GM21360 (cell line): Measurements from ENCODE around the gene HELB.

Experiments used
- ATAC-seq: cut with Tn5 transposase; IDR thresholded peaks from one replicate; pipeline ENCODE4 v1.9.1; 2021; ENCODE audit warnings: mild to moderate bottlenecking, moderate library complexity; ENCODE audit not compliant: unreplicated experiment

HELB gene

DNA sequence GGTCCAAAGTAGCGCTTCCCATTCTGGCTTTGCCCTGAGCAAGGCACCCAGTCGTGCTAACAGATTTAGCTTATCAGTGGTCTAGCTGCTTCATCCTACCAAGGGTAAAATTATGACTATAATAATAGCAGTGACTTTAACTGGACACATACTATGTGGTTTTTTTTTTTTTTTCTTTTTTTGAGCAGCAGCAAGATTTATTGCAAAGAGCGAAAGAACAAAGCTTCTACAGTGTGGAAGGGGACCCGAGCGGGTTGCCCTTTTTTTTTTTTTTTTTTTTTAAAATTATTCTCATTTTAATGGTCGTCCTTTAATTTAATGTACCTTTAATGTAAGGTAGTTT is 505 bp downstream of the HELB start:
- no peak for ATAC-seq

DNA sequence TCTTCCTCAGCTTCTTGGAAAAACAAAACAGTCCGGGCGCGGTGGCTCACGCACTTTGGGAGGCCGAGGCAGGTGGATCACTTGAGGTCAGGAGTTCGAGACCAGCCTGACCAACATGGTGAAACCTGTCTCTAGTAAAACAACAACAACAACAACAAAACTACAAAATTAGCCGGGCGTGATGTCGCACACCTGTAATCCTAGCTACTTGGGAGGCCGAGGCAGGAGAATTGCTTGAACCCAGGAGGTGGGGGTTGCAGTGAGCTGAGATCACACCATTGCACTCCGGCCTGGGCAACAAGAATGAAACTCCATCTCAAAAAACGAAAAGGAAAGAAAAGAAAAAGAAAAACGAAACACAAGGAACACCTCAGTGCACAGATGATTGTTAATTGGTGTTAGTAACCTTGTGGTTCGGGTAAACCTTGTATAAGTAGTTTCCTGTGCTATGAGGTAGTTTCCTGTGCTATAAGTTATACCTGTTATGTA is 1.1 kb downstream of the HELB start:
- ATAC-seq: peak; percentile 38

DNA sequence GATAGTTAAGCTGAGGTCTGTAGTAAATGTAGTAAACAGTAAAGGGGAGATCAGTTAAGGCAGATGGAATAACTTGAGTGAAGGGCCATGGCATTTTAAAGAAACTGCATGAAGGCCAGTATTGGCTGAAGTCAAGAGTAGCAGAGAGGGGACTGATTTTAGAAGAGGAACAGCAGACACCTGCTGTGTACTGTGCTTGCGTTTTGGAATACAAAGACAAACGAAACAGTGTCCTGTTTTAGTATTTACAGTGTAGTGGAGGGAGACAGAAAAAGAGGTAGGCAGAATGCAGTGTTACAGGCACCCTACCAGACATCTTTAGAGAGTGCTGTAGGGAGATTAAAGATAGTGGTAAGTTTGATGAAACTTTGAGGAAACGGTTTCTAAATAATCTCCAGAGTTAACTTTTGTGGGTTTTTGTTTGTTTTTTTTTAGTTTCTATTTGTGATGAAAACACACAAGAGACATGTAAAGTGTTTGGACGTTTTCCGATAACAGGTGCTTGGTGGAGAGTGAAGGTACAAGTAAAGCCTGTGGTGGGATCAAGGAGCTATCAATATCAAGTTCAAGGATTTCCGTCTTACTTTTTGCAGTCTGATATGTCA is 2.1 kb downstream of the HELB start:
- no peak for ATAC-seq

DNA sequence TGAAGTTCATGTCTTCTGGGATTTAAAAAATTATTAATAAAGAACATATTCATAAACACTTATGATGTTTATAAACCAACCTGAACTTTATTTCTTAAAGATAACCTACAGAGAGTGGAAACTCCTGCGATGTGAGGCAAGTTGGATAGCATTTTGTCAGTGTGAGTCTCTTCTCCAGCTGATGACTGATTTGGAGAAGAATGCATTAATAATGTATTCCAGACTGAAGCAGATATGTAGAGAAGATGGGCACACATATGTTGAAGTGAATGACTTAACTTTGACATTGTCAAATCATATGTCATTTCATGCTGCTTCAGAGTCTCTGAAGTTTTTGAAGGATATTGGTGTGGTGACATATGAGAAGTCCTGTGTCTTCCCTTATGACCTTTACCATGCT is 7.3 kb downstream of the HELB start:
- no peak for ATAC-seq

DNA sequence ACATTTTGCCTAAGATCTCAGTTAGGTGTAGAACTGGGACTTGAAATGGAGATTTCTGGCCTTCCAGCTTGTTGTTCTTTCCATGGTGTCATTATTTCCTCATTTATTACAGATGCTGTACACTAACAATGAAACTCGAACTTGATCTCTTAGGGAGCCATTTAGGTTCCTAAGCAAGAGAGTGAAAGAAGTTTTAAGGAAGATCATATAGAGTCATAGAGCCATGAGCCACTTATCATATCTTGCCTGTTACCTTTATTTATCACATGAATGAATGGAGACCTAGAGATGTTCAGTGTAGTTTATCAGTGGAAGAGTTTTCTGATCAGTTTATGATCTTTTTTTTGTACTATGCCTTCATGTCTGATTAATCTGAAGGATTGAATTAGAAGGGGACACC is 9.9 kb downstream of the HELB start:
- no peak for ATAC-seq

DNA sequence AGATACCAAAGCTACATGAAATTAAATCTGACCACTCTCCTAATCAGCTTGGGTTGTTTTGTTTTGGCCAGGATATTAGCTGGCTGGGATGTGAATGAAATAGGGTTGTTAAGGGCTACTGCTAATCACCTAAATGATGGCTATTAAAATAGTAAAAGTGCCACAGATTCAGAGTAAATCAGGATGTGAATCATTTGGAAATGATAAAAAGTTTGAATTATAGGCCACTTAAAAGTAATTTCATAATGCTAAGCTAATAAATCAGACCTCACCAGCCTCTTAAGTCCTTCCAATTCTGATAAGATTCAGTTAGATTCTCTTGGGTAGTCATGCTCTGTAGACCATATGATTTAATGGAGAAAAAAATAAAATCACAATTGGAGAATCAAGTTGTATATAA is 12.0 kb downstream of the HELB start:
- ATAC-seq: no peak

DNA sequence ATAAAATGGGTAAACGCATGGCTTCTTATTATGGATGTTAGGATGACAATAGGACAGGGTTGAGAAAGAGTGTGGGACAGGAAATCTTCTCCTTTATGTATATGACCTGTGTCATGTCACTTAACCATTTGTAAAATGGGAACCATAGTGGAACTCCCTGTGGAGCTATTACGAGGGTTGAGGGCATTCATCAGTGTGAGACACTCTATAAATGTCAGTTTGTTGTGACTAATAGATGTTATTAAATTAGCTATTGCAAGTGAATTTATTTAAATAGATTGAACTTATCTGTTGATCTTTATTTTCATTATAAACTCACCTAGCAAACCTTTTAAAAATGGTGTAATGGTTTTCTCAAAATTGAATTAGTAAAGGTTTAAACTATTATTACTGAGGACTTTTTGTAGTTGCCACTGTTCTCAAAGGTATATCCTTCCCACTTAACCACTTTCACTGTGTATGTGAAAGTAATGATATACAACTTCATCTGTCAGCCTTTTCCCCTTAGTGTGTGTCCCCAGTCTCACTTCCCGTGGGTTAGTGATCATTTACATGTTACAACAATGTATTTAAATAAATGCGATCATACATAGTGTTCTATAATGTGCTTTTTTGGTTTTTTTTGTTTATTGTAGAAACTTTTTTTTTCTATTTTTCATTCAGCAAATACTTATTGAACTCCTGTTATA is 17.1 kb downstream of the HELB start:
- ATAC-seq: no peak

DNA sequence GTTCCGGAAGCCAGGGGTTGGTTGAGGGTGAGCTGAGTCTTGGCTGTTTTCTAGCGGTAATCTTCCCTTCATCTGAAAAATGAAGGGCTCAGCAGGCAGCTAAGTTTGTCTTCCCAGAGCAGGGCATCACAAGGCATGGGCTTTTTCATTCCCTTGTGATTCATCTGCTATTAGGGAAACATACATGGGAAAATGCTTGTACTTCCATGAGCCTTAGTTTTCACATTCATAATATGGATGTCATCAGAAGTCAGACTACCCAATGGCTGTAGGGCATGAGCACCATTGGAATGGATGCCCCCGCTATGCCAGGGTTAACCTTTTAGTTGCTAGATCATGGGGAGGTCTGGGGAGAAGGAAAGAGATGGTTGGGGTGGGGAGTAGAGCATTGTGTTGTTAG is 18.7 kb downstream of the HELB start:
- ATAC-seq: no peak

DNA sequence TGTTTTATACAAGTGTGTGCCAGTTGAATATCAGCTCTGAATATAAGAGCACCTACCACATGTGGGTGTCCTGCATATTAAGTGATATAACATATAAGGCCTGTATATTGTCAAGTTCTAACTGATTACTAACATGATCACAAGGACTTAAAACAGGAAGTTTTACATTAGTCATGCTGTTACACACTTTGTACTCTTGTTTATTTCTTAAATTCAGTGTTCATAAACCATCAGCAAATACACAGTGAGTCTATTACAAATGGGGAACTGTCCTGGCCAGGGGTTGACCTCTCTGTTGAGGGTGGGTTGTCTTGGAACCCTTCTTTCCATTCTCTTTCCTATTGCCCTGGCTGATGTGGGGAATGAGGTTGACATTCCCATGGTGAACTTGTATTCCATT is 19.1 kb downstream of the HELB start:
- no peak for ATAC-seq

DNA sequence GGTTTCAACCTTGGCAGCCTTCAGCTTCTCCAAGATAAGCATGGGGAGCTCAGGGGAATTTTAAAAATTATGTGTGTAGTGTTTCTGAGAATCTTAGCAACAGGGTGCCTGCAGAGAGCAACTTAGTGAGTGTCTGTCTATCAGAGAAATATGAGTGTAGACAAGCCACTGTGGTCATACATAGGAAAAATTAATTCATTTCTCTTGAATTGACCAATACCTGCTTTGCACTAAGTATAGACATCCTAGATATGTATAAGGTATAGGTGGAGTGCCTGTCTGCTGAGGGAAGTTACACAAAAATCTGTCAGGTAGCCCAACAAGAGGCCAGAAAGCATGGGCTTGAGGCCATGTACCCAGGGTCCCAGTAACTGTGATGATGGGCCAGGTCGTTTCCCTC is 20.7 kb downstream of the HELB start:
- no peak for ATAC-seq

DNA sequence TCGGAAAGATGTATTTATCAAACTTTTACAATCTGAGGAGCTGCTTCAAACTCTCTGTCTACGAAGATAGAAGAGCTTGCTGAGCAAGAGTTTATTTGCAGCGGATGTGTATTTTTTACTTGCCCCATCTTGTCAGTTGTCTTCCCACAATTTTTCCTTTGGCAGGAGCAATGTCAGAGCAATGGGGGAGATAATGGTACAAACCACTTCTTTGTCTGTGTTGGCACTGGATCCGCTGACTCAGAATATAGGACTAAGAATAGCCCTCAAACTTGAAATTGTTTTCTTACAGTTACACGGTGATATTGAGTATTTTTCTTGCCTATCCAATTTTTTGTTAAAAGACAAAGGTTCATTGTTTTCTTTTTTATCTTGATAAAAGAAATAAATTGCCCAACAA is 27.6 kb downstream of the HELB start:
- no peak for ATAC-seq

DNA sequence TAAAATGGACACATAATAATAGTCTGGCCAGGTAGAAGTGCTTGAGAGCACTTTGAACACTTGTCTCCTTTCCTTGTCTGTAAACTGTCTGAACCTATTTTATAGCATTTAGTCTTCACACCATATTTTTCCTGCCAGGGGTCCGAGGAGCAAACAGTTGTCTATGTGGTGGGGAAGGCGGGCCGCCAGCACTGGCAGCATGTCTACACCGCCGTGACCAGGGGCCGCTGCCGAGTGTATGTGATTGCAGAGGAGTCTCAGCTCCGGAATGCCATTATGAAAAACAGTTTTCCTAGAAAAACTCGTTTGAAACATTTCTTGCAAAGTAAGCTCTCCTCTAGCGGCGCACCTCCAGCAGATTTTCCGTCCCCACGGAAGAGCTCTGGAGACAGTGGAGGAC is 28.7 kb downstream of the HELB start:
- no peak for ATAC-seq

DNA sequence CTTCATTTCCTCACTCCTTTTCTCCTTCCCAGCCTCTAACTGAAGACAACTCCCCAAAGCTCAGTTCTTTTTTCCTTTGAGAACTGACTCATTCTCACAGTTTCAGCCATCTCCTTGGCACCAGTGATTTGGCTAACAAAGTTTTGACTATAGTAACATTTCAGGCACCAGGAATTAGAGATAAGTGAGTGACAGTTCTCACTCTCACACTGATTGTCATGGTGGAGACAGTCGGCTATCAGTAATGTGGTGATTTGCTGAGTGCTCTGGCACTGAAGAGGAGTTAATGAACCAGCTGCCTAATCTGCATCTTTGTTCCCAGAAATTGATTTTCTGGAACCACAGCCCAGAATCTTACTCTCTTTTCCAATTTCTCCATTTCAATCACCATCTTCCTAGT is 29.5 kb downstream of the HELB start:
- no peak for ATAC-seq

DNA sequence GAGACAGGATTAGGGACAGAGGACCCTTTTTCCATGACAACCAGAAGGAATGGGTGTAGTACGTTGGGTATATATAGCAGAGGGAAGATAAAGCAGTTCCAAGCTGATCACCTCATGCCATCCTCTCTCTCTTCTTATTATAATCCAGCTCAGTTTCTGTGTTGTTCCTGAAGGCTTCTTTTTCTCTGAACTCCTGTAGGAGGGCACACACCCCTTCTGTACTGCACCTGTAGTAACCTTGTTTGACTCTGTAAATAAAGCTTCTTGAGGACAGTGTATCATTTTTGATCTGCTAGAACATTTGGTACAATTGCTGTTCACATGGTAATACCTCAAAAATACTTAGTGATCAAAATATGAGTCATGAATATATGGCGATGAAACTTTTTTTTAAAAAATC is 33.5 kb downstream of the HELB start:
- no peak for ATAC-seq

DNA sequence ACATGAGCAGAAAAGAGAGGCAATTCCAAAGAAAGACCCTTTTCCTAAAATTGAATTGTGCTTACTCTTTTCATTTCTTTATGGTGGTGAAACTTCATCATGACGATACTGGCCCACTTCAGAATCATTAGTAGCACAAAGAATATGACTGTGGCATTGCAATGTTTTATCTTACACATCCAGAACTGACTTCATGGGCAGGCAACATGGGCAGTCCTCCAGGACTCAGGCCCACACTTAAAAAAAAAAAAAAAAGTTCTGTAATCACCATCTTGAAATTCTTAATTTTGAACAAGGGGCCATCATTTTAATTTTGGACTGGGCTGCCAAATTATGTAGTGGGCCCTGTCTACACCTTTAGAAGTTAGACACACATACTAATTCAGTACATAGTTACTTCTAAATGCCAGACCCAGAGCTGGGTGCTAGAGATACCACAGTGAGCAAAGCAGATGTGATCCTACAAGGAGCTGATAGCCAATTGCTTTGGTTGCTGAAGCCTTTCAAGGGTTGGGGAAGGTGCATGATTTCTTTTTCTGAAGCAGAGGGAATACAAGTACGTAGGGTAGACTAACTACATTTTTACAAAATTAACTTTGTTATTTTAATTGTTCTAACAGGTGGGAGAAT is 35.2 kb downstream of the HELB start:
- no peak for ATAC-seq

DNA sequence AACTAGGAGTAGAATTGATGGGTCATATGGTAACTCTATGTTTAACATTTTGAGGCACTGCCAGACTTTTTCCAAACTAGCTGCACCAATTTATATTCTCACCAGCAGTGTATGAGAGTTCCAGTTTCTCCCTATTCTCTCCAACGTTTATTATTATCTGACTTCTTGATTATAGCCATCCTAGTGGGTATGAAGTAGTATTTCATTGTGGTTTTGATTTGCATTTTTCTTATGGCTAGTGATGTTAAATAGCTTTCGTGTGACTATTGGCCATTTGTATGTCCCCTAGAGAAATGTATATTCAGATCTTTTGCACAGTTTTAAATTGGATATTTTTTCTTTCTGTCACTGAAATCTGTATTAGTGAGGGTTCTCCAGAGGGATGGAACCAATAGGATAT is 37.8 kb downstream of the HELB start:
- no peak for ATAC-seq

DNA sequence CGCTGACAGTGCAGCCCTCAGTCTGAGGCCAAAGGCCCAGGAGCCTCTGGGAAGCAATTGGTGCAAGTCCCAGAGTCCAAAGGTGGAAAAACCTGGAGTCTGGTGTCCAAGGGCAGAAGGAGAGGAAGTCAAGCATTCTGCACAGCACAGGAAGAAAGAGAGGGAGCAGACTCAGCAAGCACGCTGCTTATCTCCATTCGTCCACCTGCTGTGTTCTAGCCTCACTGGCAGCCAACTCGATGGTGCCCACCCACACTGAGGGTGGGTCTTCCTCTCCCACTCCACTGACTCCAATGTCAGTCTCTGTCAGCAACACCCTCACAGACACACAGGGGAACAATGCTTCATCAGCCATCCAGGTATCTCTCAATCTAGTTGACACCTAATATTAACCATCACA is 38.8 kb downstream of the HELB start:
- no peak for ATAC-seq

DNA sequence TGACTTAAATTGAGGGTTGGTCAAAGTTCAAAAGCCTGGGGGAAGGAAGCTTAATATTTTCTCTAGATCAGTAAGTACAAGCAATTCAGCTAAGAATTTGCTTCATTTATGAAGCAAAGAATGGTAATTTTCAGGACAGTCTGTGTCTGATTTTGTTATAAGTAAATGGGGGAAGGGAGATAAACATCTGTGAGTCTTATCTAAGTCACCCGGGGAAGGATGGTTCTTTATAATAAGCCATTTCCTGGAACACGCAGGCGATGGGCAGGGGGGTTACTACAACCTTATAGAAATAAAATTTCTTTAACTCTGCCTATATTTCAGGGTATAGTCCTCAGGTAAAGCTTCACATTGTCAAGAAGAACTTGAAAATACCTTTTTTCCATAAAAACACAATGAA is 42.9 kb downstream of the HELB start:
- ATAC-seq: no peak

DNA sequence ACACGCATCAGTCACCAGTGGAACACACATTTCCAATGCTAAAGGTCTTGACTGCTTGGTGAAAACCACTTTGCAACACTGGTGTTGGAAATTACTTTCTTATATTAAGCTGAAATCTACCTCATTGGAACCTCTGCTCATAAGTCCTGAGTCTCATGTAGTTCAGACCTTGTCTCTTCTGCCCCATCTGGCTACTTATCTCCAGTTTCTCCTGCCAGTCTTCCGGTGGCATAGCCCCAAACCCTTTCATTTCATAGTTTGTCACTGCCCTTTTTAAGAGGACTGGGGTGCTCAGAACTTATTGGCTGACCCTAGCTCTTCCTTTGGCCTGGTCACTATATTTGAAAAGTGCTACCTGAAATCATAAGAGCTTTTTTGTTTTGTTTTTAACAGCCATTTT is 43.7 kb downstream of the HELB start:
- ATAC-seq: no peak

DNA sequence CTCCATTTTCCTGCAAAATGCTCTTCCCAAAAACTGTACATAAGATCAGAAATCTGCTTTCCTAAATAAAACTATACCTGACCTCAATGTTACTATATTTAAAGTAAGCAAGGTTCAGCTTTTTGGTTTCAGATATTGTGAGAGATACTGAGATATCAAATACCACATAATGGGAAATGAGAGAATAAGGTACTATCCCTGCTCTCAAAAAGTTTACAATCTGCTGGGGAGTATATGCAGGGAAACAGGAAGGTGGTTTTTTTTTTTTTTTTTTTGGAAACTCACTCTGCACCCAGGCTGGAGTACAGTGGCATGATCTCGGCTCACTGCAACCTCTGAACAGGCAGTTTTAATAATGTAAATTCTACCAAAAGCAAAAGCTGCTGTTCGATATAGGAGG is 49.0 kb downstream of the HELB start:
- no peak for ATAC-seq

DNA sequence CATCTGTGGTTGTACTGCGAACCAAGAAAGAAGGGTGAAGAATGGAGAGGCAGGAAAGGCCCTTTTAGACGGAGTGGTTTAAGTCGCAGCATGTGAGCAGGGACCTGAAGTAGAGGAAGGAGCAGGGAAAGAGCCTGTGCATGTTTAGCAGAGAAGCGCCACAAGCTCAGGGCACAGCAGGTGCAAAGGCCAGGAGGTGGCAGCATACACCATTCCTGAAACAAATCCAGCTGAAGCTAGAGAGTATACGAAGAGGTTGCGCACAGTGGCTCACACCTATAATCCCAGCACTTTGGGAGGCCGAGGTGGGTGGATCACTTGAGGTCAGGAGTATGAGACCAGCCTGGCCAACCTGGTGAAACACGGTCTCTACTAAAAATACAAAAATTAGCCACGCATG is 49.9 kb downstream of the HELB start:
- no peak for ATAC-seq

DNA sequence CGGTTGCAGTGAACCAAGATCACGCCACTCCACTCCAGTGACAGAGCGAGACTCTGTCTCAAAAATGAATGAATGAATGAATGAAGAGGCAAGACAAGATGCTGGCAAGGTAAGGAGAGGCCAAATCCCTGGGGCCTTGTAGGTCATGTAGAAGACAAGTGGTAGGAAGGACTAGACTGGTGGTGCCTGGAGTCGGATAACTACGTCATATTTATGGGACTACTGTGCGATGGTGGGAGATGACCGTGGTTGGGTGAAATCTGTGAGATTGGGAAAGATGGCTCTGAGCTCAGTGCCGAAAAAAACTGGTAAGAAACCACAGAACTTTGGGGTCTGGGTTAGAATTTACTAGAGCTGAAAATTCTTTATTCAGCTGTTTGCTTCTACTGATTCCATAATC is 50.6 kb downstream of the HELB start:
- no peak for ATAC-seq

DNA sequence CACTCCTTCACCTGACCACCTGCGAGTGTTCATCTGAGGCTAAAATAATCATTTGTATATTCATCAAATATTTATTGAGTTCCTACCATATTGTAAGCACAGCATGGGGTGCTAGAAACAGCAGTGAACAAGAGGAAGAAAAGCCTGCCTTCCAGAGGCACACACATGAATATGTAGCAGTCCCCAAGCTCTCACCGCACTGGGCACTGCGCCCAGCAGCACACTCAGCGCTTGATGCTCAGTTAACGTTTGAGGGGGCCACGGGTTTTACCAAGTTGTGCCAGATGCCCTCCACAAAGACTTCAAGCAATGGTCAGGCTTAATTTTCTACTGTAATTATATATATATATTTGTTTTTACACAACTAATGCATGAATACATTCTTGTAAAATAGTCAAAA is 52.0 kb downstream of the HELB start:
- ATAC-seq: no peak
